GM18520 (cell line): ENCODE measurements around the gene SERGEF.

Experiments
- ATAC-seq: cut with Tn5 transposase; IDR thresholded peaks from one replicate; pipeline ENCODE4 v1.9.1; 2021; ENCODE audit not compliant: unreplicated experiment

Gene SERGEF

DNA sequence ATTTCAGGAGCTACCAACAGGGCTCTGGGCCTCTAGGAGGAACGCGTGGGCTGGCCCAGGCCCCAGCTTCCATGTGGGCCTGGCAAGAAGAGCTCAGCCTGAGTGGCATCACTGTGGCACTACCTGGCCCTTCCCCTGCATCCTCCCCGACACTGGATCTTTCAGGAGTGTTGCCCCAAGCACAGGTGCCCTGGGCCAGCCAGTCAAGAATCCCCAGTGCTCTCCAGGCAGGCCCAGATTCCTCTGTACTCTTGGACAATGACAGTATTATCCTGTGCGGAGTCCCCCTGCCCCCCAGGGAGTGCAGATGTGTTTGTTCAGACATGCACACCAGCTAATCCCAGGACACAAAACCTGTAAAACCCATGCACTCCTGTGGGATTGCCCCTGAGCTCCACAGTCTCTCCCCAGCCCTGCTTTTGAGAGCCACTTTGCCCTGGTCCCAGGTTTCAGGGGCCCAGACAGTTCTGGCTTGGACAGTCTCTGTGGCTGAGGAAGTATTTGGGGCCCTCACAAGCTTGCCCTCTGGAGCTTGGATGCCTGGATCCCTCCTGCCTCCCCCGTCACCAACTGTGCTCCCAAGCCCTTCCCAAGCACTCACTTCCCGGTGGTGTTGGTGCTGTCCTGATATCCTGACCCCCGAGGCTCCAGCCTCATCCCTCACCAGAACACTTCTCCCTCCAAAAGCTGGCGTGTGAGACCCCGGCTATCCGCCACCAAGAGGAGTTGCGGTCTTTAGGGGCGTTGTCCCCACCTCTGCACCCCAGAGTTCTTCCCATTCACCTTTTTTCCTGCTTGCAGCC, 238.4 kb downstream of the SERGEF start:
- no peak for ATAC-seq

DNA sequence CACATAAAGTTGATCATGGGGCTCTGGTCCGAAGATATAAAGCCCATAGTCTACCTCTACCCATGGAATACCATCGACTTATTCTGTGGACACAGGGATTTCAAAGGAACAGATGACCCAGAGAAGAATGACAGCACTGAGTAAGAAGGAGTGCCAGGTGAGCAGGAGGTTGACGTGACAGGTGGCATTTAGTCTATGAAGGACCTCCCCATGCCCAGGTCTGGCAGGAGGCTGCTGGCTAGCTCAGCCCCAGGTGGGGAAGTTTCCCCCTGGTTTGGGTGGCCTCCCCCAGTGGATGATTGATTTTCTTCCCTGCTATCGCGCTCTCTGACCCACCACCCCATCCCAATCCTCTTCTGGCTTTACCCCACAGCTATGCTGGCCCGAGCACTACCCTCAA, 239.2 kb downstream of the SERGEF start:
- no peak for ATAC-seq

DNA sequence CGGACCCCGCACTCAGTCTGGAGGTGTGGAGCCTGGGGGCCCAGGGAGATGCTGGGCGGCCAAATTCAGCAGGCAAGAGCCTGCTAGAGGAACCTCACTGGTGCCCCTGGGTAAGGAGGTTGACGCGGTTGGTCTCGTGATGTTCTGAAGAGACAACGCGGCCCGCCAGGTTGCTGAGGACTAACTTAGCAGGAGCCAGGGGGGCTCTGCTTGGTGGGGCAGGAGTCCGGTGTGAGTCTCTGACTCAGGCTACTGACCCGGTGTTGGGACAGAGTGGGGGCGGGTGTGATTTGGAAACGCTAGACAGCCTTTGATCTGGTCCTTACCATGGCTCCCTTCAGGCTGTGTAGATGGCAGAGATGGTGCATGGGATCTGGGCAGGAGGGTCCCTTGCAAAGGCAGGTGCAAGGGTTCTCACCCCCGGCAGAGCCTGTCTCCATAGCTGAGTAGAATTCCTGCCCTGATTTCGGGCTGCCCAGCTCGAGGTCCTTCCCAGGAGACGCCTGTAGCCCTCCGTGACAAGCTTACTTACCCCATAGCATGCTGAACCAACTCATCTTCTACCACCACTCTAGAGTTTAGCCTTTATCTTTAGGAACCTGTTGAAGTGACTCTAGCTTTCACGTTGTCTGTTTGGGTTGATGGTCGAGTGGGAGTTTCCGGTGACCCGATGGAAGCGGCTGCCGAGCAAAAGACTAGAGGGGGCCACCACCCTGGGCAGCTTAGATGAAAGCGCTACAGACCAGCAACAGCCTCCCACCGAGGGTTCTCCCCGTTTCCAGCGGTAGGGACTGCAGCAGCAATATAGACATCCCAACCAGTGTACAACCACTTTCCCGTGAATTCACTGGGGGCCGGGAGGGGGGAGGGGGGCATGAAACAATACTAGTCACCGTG, 239.9 kb downstream of the SERGEF start:
- no peak for ATAC-seq

DNA sequence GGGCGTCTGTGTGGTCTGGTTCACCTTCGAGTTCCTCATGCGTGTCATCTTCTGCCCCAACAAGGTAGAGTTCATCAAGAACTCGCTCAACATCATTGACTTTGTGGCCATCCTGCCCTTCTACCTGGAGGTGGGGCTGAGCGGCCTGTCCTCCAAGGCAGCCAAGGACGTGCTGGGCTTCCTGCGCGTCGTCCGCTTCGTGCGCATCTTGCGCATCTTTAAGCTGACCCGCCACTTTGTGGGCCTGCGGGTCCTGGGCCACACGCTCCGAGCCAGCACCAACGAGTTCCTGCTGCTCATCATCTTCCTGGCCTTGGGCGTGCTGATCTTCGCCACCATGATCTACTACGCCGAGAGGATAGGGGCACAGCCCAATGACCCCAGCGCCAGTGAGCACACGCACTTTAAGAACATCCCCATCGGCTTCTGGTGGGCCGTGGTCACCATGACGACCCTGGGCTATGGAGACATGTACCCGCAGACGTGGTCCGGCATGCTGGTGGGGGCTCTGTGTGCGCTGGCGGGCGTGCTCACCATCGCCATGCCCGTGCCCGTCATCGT, 240.9 kb downstream of the SERGEF start:
- no peak for ATAC-seq

DNA sequence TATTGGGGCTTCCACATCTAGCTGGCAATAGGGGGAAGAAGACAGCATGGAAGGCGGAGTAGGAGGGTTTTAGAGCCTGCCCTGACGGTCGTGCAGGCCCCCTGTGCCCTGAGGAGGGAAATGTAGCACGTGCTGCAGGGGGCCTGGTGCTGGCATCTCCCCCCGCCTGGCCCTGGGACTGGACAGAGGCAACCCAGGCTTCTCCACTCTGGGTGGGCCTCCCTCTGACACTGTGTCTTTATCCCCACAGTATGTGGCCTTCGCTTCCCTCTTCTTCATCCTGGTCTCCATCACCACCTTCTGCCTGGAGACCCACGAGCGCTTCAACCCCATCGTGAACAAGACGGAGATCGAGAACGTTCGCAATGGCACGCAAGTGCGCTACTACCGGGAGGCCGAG, 241.4 kb downstream of the SERGEF start:
- ATAC-seq = no peak

DNA sequence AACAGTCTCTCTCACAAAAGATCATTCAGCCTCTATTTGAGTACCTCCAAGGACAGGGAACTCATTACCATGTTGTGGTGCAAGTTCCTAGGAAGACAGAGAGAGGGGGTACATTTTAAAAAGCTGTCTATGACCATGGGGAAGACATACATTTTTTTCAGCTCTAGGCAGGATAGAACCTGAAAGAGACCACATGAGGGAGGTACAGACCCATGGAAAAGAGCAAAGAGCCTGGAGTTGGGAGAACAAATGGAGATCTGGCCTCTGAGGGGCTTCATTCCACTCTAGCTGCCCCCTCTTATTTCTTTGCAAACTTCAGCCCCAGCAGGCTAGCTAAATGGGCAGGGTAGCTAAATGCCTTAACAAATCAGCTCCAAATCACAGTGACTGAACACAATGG, 241.9 kb downstream of the SERGEF start:
- ATAC-seq = no peak

- ATAC-seq = no peak
Measured at GRCh38 chr11:17770048-17770652, 242.7 kb downstream of the SERGEF start.

- ATAC-seq = no peak
Measured at GRCh38 chr11:17769218-17769617, 243.6 kb downstream of the SERGEF start.

- ATAC-seq = no peak
Measured at GRCh38 chr11:17768547-17768946, 244.3 kb downstream of the SERGEF start.

DNA sequence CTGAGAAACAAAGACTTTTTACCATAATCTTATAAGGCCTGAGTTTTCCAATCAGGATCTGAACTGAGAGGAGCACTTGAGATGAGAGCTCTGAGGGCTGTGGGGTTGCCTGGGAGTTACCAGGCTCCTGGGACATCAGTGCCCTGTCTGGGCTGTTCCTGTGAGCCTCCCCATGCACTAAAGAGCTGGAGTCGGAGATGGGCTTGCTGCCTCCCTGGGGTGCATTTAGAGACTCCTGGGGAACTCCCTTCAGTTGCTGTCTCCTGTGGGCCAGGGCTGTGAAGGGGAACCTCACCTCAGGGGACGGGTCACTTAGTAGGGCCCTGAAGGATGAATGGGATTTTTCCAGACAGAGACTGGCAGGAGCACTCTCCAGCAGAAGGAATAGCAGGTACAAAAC, 244.9 kb downstream of the SERGEF start:
- ATAC-seq = no peak

GRCh38 chr11:17767301-17767885, 245.5 kb downstream of the SERGEF start:
- no peak for ATAC-seq

GRCh38 chr11:17766590-17766989, 246.3 kb downstream of the SERGEF start:
- no peak for ATAC-seq

GRCh38 chr11:17766073-17766359, 246.8 kb downstream of the SERGEF start:
- no peak for ATAC-seq

DNA sequence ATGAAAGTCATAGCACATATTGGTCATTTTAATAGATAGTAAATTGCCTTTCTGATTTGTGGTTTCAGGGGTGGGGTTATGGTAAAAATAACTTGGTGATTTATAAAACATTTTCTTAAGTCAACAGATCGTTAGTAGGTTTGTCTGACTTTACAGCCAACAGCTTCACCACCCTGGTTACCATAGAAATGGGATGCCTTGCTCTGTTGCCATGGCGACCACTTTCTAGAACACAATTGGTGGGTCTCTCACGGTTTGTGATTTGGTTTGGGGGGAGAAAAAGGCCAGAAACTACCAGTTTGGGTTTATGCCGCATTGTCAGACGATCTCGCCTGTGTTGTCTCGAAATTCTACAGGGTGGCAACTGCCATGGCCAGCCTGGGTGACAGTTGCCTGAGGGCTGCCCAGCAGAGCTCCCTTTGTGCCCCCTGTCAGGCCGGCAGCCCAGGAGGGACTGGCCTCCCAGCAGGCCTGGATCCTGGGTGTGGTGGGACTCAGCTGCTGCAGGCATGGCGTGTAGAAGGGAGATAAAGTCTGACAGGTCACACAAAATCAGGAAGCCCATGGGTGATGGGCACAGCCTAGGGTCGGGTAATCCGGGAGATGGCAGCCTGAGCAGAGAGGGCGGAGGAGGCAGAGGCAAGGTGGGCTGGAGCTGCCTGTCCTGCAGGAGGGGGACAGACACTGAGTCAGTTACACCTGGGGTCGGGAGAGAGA, 247.3 kb downstream of the SERGEF start:
- ATAC-seq = no peak

- ATAC-seq = no peak
Measured at GRCh38 chr11:17764446-17765218, 248.2 kb downstream of the SERGEF start.

- no peak for ATAC-seq
Measured at GRCh38 chr11:17763703-17764102, 249.1 kb downstream of the SERGEF start.

DNA sequence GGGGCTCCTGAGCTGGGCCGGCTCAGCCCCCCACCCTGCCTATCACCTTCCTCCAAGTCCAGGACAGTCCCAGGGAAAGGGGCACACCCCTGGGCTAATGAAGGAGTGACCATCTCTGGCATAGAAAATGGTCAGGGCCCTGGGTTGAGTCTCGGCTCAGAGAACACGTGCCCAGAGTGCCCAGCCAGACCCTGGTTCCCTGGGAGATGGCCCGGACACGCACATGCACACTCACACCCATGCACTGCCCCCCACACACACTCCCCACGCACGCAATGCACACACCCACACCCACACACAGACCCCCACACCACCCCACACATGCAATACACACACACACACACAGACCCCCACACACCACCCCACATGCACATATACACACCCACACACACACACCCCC, 249.6 kb downstream of the SERGEF start:
- no peak for ATAC-seq

DNA sequence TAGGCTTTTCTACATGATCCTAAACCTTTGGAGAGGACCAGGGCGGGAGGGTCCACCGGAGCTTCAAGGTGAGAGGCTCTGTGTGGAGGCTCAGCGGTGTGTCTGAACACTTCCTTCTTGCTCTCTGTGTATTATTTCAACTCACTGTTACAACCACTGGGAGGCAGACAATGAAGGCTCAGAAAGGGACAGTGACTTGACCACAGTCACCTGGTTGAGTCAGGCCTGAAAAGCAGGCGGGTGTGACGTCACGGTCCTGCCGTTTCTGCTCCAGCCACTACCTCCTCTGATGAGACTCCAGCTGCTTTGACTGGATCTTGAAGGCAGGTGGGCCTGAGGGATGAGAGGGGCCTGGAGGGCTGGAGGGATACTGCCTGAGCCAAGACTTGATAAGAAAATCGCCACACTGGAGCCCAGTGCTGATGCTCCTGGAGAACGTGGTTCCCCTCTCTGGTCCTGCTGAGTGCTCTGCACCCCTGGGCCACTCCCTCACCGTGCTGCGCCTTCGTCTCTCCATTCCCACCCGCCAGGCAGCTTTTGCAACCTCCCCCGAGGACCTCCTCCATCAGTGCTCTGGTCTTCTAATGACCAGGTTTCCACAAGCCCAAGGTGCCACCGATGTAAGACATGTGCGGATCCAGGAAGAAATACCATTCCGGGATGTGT, 250.4 kb downstream of the SERGEF start:
- peak; percentile 87 for ATAC-seq
